ENCODE measurements around the gene CBX7.

CBX7 gene

GRCh38 chr22:39138357-39138997, 14.0 kb downstream of the CBX7 start:
- Histone ChIP-seq H3K27ac (no peak overlapping the region), H3K79me2 (no peaks in the 10 kb centered on the region), H3K9ac (no peak overlapping the region), H2AFZ (no peak overlapping the region), H3K27me3 (ENCODE audit: control insufficient read depth, insufficient read depth, low read length) (no peaks in the 10 kb centered on the region), H3K4me2 (ENCODE audit: low read length) (no peak overlapping the region), H3K4me1 (no peaks in the 10 kb centered on the region), H3K36me3 (ENCODE audit: control insufficient read depth, insufficient read depth, low read length) (no peaks in the 10 kb centered on the region), H3K9me3 (ENCODE audit: control insufficient read depth, low read length) (no peaks in the 10 kb centered on the region), H3K4me3 (ENCODE audit: low read depth, low read length) (no peak overlapping the region)
- no peak for TF ChIP-seq CTCF (IDR thresholded peaks at IDR 0.05)

DNA sequence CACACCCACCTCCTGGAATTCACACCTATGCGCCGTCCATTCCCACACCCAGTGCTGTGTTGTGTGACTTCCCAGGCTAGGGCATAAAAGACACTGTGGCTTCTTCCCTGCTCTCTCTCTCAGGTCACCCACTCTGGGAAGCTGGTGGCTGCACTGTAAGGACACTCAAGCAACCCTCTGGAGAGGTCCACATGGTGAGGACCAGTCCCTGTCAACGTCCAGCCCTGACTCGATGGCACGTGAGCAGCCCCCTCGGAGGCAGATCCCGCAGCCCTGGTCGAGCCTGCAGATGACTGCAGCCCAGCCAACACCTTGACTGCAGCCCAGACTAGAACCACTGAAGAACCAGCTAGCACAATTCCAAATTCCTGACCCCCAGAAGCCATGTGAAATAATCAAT, 16.2 kb downstream of the CBX7 start:
- Histone ChIP-seq H2AFZ (no peak overlapping the region), H3K4me2 (ENCODE audit: low read length) (no peak overlapping the region), H3K9me3 (ENCODE audit: control insufficient read depth, low read length) (no peaks in the 10 kb centered on the region), H3K4me3 (ENCODE audit: low read depth, low read length) (no peak overlapping the region), H3K79me2 (no peaks in the 10 kb centered on the region), H3K9ac (no peak overlapping the region), H3K4me1 (no peaks in the 10 kb centered on the region), H3K27me3 (ENCODE audit: control insufficient read depth, insufficient read depth, low read length) (no peaks in the 10 kb centered on the region), H3K27ac (no peak overlapping the region), H3K36me3 (ENCODE audit: control insufficient read depth, insufficient read depth, low read length) (no peaks in the 10 kb centered on the region)
- TF ChIP-seq CTCF (IDR thresholded peaks at IDR 0.05): no peak

DNA sequence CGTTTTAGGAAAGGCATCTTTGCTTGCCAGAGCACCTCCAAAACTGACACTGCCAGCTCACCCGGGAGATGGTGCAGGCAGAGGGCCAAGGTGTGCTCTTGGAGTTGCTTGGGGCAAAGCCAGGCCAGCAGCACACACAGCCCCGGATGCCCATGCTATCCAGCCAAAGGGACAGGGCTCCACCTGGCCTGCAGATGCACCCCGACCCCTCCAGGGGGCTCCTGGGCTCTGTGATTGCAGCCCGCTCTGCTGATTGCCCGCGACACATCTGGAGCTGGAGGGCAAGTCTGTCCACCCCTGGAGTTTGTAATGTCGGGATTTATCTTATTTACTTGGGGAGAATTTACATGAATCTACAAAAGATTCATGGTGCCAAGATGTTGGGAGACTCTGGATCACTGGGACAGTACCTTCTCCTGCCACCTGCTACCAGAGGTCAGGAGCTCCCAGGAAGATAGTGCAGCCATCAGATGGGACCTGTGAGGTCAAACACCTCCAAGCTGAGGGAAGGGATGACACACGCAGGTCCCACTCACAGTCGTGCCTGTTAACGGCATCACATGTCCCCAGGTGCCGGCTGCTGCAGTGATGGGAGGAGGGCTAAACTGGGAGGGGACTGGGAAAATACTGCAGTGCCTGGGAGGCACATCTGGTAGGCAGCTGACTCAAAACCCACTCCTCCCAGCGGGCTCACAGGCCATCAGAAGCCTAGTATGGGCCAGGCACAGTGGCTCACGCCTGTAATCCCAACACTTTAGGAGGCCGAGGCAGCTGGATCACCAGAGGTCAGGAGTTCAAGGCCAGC, 17.2 kb downstream of the CBX7 start:
- H3K4me2 ChIP-seq (ENCODE audit: low read length): no peak overlapping the region
- H3K79me2 ChIP-seq: no peaks in the 10 kb centered on the region
- H3K9ac ChIP-seq: no peak overlapping the region
- no peaks in the 10 kb centered on the region for H3K36me3 ChIP-seq (ENCODE audit: control insufficient read depth, insufficient read depth, low read length)
- TF ChIP-seq CTCF (IDR thresholded peaks at IDR 0.05): peak; percentile 34
- no peaks in the 10 kb centered on the region for H3K9me3 ChIP-seq (ENCODE audit: control insufficient read depth, low read length)
- H3K27me3 ChIP-seq (ENCODE audit: control insufficient read depth, insufficient read depth, low read length): no peaks in the 10 kb centered on the region
- no peak overlapping the region for H3K27ac ChIP-seq
- H3K4me3 ChIP-seq (ENCODE audit: low read depth, low read length): no peak overlapping the region
- no peaks in the 10 kb centered on the region for H3K4me1 ChIP-seq
- H2AFZ ChIP-seq: no peak overlapping the region

DNA sequence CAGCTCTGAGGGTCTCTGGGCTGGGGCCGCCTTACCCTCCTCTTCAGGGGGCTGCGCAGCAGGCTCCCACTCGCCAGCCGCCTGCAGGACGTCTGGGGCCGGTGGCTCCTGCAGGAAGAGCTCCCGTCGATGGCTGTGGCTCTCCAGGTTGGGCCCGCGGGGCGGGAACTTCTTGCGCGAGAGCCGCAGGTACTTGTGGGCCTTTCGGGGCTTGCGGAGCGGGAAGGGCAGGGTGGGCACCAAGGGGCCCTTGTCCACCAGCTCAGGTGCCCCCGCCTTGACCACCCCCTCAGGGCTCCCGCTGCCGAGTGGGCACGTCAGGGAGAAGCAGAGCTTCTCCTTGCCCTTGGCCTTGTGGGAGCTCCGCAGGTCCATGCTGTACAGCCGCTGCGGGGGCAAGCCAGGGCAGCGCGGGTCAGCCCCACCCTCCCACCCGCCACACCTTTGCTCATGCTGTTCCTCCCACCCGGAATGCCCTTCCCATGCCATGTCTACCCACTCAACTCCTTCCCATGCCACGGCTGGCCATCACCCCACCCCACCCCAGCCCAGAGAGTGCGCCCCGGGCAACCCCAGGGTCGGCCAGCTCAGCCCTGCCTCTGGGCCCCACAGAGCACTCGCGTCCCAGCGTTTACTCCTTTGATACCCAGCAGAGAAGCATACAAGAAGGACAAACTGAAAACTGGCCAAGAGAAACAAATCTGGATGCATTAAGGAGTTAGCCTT, 18.0 kb downstream of the CBX7 start:
- Histone ChIP-seq H3K27ac (no peak overlapping the region), H3K4me2 (ENCODE audit: low read length) (no peak overlapping the region), H3K4me1 (no peaks in the 10 kb centered on the region), H3K79me2 (no peaks in the 10 kb centered on the region), H3K9ac (no peak overlapping the region), H3K27me3 (ENCODE audit: control insufficient read depth, insufficient read depth, low read length) (no peaks in the 10 kb centered on the region), H3K9me3 (ENCODE audit: control insufficient read depth, low read length) (no peaks in the 10 kb centered on the region), H3K36me3 (ENCODE audit: control insufficient read depth, insufficient read depth, low read length) (no peaks in the 10 kb centered on the region), H2AFZ (no peak overlapping the region), H3K4me3 (ENCODE audit: low read depth, low read length) (no peak overlapping the region)
- no peak for TF ChIP-seq CTCF (IDR thresholded peaks at IDR 0.05)
